HG02588 (cell line): ENCODE data around the gene CD1D.

Experiments used
- ATAC-seq: cut with Tn5 transposase; IDR thresholded peaks from one replicate; pipeline ENCODE4 v1.9.1; 2021; ENCODE audit warnings: mild to moderate bottlenecking, moderate library complexity; ENCODE audit not compliant: unreplicated experiment

The CD1D gene

GRCh38 chr1:158180741-158181576 lies at the start of gene CD1D:
TSS of gene CD1D (plus strand) at chr1:158180895. CDS start at chr1:158181102, 207 bp downstream.
- no peak for ATAC-seq

GRCh38 chr1:158131217-158131616 lies 49.5 kb upstream of the CD1D start:
- no peak for ATAC-seq

- ATAC-seq, result no peak
Observed at GRCh38 chr1:158140764-158141192, 39.9 kb upstream of the CD1D start.

- no peak for ATAC-seq
Observed at GRCh38 chr1:158145173-158145719, 35.4 kb upstream of the CD1D start.

- ATAC-seq, result no peak
Observed at GRCh38 chr1:158146165-158146564, 34.5 kb upstream of the CD1D start.

- ATAC-seq, result no peak
Observed at GRCh38 chr1:158146739-158147138, 34.0 kb upstream of the CD1D start.

- no peak for ATAC-seq
Observed at GRCh38 chr1:158147401-158147800, 33.3 kb upstream of the CD1D start.

- no peak for ATAC-seq
Observed at GRCh38 chr1:158147869-158148268, 32.8 kb upstream of the CD1D start.

- no peak for ATAC-seq
Observed at GRCh38 chr1:158148468-158148867, 32.2 kb upstream of the CD1D start.

GRCh38 chr1:158149175-158149574 lies 31.5 kb upstream of the CD1D start:
- no peak for ATAC-seq

GRCh38 chr1:158149577-158150269 lies 31.0 kb upstream of the CD1D start:
- ATAC-seq, result peak; percentile 69

GRCh38 chr1:158150523-158150922 lies 30.2 kb upstream of the CD1D start:
- no peak for ATAC-seq

GRCh38 chr1:158153179-158153578 lies 27.5 kb upstream of the CD1D start:
- no peak for ATAC-seq

- ATAC-seq, result no peak
Observed at GRCh38 chr1:158153746-158154444, 26.8 kb upstream of the CD1D start.

GRCh38 chr1:158154501-158154900 lies 26.2 kb upstream of the CD1D start:
- no peak for ATAC-seq

GRCh38 chr1:158155673-158156072 lies 25.0 kb upstream of the CD1D start:
- no peak for ATAC-seq

GRCh38 chr1:158159597-158159996 lies 21.1 kb upstream of the CD1D start:
- no peak for ATAC-seq

GRCh38 chr1:158161446-158161845 lies 19.2 kb upstream of the CD1D start:
- ATAC-seq, result no peak

GRCh38 chr1:158163000-158163947 lies 17.4 kb upstream of the CD1D start:
- peak; percentile 99 for ATAC-seq

- ATAC-seq, result no peak
Observed at GRCh38 chr1:158169105-158169504, 11.6 kb upstream of the CD1D start.
